ENCODE measurements around the gene CA11. TPM values are rescaled to one million over a fixed set of nuclear protein-coding genes. Genes with fewer than 3 reads are reported as not detected.

The CA11 gene
- total and polyA plus RNA-seq, 9 of the 15 experiments (the other 6 are each of a cell fraction or from before 2014, with no cell fraction given): 2.9 to 19.9 (median 8.3) TPM

- TF ChIP-seq JUN (IDR thresholded peaks at IDR 0.05; ENCODE audit: borderline replicate concordance, low read depth, low read length): no peak
- TF ChIP-seq JUN (CRISPR knock-in tag; IDR thresholded peaks at IDR 0.05; ENCODE audit: borderline replicate concordance): no peak
- no peak for TF ChIP-seq SMAD4 (CRISPR knock-in tag; conservative IDR thresholded peaks at IDR 0.05)
- TF ChIP-seq ARNT (IDR thresholded peaks at IDR 0.05): no peak
- TF ChIP-seq ZNF699 (CRISPR knock-in tag; IDR thresholded peaks at IDR 0.05; ENCODE audit: insufficient replicate concordance): no peak
- no peak for TF ChIP-seq CEBPB (tag; IDR thresholded peaks at IDR 0.05)
- no peak for TF ChIP-seq HMG20B (CRISPR knock-in tag; IDR thresholded peaks at IDR 0.05)
- no peak for TF ChIP-seq EHMT2 (IDR thresholded peaks at IDR 0.05)
- no peak for TF ChIP-seq ARID2 (IDR thresholded peaks at IDR 0.05)
- no peak for TF ChIP-seq GATAD2B (IDR thresholded peaks at IDR 0.05; ENCODE audit: borderline replicate concordance)
- no peak for TF ChIP-seq ZNF589 (CRISPR knock-in tag; IDR thresholded peaks at IDR 0.05; ENCODE audit: low read depth)
- TF ChIP-seq AFF4 (CRISPR knock-in tag; IDR thresholded peaks at IDR 0.05): no peak
- no peak for TF ChIP-seq TFAM (CRISPR knock-in tag; conservative IDR thresholded peaks at IDR 0.05)
- TF ChIP-seq THRAP3 (IDR thresholded peaks at IDR 0.05; ENCODE audit: borderline replicate concordance): no peak
- no peak for TF ChIP-seq ZNF407 (IDR thresholded peaks at IDR 0.05; ENCODE audit: low read depth)
- no peak for TF ChIP-seq RAD51 (IDR thresholded peaks at IDR 0.05; ENCODE audit: borderline replicate concordance, low read depth)
- TF ChIP-seq THRA (IDR thresholded peaks at IDR 0.05): no peak
Observed at GRCh38 chr19:48681127-48681470, 35.1 kb upstream of the CA11 start (continued).

All from K562 (cell line).